ENCODE results near the gene ZNF710. TPM values are rescaled to one million over a fixed set of nuclear protein-coding genes. Genes with fewer than 3 reads are reported as not detected.

The ZNF710 gene
- total RNA-seq, 1 donor, result 13.0 TPM

GRCh38 chr15:90031231-90031791 lies 30.2 kb downstream of the ZNF710 start:
- peak; percentile 81 for DNase-seq (ENCODE audit: low read depth)
- no peak overlapping the region for H3K4me3 ChIP-seq (ENCODE audit: low read depth, low read length)
- no peak for TF ChIP-seq CTCF (IDR thresholded peaks at IDR 0.05; ENCODE audit: insufficient read depth, low read depth, low read length)

- no peak for DNase-seq (ENCODE audit: low read depth)
- H3K4me3 ChIP-seq (ENCODE audit: low read depth, low read length), result no peak overlapping the region
- TF ChIP-seq CTCF (IDR thresholded peaks at IDR 0.05; ENCODE audit: insufficient read depth, low read depth, low read length), result no peak
These were observed 31.9 kb downstream of the ZNF710 start for GRCh38 chr15:90033006-90033405.

- TF ChIP-seq CTCF (IDR thresholded peaks at IDR 0.05; ENCODE audit: insufficient read depth, low read depth, low read length), result no peak
- no peak for DNase-seq (ENCODE audit: low read depth)
- no peak overlapping the region for H3K4me3 ChIP-seq (ENCODE audit: low read depth, low read length)
These were observed 32.3 kb downstream of the ZNF710 start for GRCh38 chr15:90033448-90033847.

GRCh38 chr15:90035095-90035839 lies 34.1 kb downstream of the ZNF710 start:
- no peak for TF ChIP-seq CTCF (IDR thresholded peaks at IDR 0.05; ENCODE audit: insufficient read depth, low read depth, low read length)
- DNase-seq (ENCODE audit: low read depth), result peak; percentile 69
- H3K4me3 ChIP-seq (ENCODE audit: low read depth, low read length), result no peak overlapping the region

GRCh38 chr15:90035840-90036230 lies 34.7 kb downstream of the ZNF710 start:
- DNase-seq (ENCODE audit: low read depth), result no peak
- no peak for TF ChIP-seq CTCF (IDR thresholded peaks at IDR 0.05; ENCODE audit: insufficient read depth, low read depth, low read length)
- H3K4me3 ChIP-seq (ENCODE audit: low read depth, low read length), result no peak overlapping the region

- no peak overlapping the region for H3K4me3 ChIP-seq (ENCODE audit: low read depth, low read length)
- TF ChIP-seq CTCF (IDR thresholded peaks at IDR 0.05; ENCODE audit: insufficient read depth, low read depth, low read length), result no peak
- no peak for DNase-seq (ENCODE audit: low read depth)
These were observed 35.2 kb downstream of the ZNF710 start for GRCh38 chr15:90036343-90036742.
